ENCODE results near the gene KCNMA1.

The KCNMA1 gene

GRCh38 chr10:77457266-77457665 lies 180.3 kb downstream of the KCNMA1 start:
- Histone ChIP-seq H3K27ac (no peak overlapping the region), H3K9me3 (no peaks in the 10 kb centered on the region), H3K4me3 (ENCODE audit: low read depth in 1 of 2, low read length in 1 of 2) (no peak overlapping the region), H3K36me3 (no peaks in the 10 kb centered on the region), H3K4me1 (ENCODE audit: control insufficient read depth in 1 of 2, insufficient read depth in 1 of 2, low read depth in 1 of 2, low read length in 1 of 2) (no peaks in the 10 kb centered on the region), H3K27me3 (peaks cover 24% of the 10 kb centered on the region)
- no peak for TF ChIP-seq CTCF (IDR thresholded peaks at IDR 0.05)

GRCh38 chr10:77456414-77456813 lies 181.2 kb downstream of the KCNMA1 start:
- Histone ChIP-seq H3K27me3 (peaks cover 24% of the 10 kb centered on the region), H3K27ac (no peak overlapping the region), H3K36me3 (no peaks in the 10 kb centered on the region), H3K9me3 (no peaks in the 10 kb centered on the region), H3K4me3 (ENCODE audit: low read depth in 1 of 2, low read length in 1 of 2) (no peak overlapping the region), H3K4me1 (ENCODE audit: control insufficient read depth in 1 of 2, insufficient read depth in 1 of 2, low read depth in 1 of 2, low read length in 1 of 2) (no peaks in the 10 kb centered on the region)
- TF ChIP-seq CTCF (IDR thresholded peaks at IDR 0.05), result no peak

GRCh38 chr10:77455561-77455960 lies 182.0 kb downstream of the KCNMA1 start:
- TF ChIP-seq CTCF (IDR thresholded peaks at IDR 0.05), result no peak
- peaks cover 24% of the 10 kb centered on the region for H3K27me3 ChIP-seq
- no peak overlapping the region for H3K4me3 ChIP-seq (ENCODE audit: low read depth in 1 of 2, low read length in 1 of 2)
- no peaks in the 10 kb centered on the region for H3K36me3 ChIP-seq
- no peaks in the 10 kb centered on the region for H3K4me1 ChIP-seq (ENCODE audit: control insufficient read depth in 1 of 2, insufficient read depth in 1 of 2, low read depth in 1 of 2, low read length in 1 of 2)
- no peak overlapping the region for H3K27ac ChIP-seq
- no peaks in the 10 kb centered on the region for H3K9me3 ChIP-seq

GRCh38 chr10:77452952-77453564 lies 184.6 kb downstream of the KCNMA1 start:
- Histone ChIP-seq H3K9me3 (no peaks in the 10 kb centered on the region), H3K27ac (no peak overlapping the region), H3K36me3 (no peaks in the 10 kb centered on the region), H3K27me3 (peaks cover 10% of the 10 kb centered on the region), H3K4me1 (ENCODE audit: control insufficient read depth in 1 of 2, insufficient read depth in 1 of 2, low read depth in 1 of 2, low read length in 1 of 2) (no peaks in the 10 kb centered on the region), H3K4me3 (ENCODE audit: low read depth in 1 of 2, low read length in 1 of 2) (no peak overlapping the region)
- no peak for TF ChIP-seq CTCF (IDR thresholded peaks at IDR 0.05)

GRCh38 chr10:77451886-77452285 lies 185.7 kb downstream of the KCNMA1 start:
- Histone ChIP-seq H3K36me3 (no peaks in the 10 kb centered on the region), H3K4me3 (ENCODE audit: low read depth in 1 of 2, low read length in 1 of 2) (no peak overlapping the region)
- TF ChIP-seq CTCF (IDR thresholded peaks at IDR 0.05), result no peak

More at GRCh38 chr10:77451886-77452285, 185.7 kb downstream of the KCNMA1 start:
- Histone ChIP-seq H3K27ac (no peak overlapping the region), H3K27me3 (peaks cover 10% of the 10 kb centered on the region), H3K9me3 (no peaks in the 10 kb centered on the region), H3K4me1 (ENCODE audit: control insufficient read depth in 1 of 2, insufficient read depth in 1 of 2, low read depth in 1 of 2, low read length in 1 of 2) (no peaks in the 10 kb centered on the region)
